Measurements from ENCODE around the gene MUC20.

- TF ChIP-seq CTCF (IDR thresholded peaks at IDR 0.05): no peak
- no peak for TF ChIP-seq POLR2AphosphoS5 (IDR thresholded peaks at IDR 0.05; ENCODE audit: insufficient read depth in 1 of 2, low read depth in 1 of 2)
These were observed 6.3 kb upstream of the MUC20 start for GRCh38 chr3:195714380-195715011.

Measured in vagina (tissue), 2 donors.